Measurements from ENCODE around the gene SPATS2.

SPATS2 gene

GRCh38 chr12:49560695-49561094 is 193.4 kb downstream of the SPATS2 start:
- no peak for DNase-seq

- DNase-seq: no peak
Observed at GRCh38 chr12:49562233-49562632, 195.0 kb downstream of the SPATS2 start.

GRCh38 chr12:49562831-49563230 is 195.6 kb downstream of the SPATS2 start:
- no peak for DNase-seq

GRCh38 chr12:49563951-49564685 is 196.9 kb downstream of the SPATS2 start:
- no peak for DNase-seq

- DNase-seq: no peak
Observed at GRCh38 chr12:49564686-49565405, 197.6 kb downstream of the SPATS2 start.

DNA sequence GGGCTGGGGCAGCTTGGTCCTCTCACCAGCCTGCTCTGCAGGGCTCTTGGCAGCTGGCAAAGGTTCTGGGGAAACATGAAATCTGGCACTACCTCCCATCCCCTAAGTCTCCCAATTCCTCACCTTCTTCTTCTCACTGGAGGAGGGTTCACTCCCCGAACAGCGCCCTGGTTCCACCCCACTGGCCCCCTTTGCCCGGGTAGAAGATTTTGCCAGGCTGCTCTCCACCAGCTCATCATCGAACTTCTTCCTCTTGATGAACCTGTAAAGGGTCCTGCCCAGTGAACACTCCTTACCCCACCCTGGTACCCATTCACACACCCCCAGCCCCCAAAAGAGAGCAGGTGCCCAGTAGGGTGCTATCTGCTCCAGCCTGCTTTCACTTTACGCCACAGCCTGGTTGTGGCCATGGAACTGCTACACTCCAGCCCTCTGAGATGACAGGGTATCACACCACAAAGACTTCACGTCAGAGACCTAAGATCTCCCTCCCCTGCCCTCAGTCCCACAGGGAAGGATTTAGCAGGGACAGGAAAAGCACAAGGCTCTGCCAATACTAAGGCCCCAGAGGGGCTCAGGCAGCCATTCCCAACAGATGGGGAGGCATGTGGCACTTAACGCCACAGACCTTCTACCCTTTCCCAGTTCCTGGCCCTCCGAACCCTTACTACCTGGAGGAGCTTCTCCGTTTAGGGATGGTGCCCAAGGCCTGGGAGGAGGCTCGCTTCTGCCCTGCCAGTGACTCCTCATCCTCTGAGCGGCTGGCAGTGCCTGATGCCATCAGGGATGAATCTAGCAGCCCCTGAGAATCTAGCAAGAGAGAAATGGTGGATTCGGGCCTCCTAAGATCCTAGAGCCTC is 198.4 kb downstream of the SPATS2 start:
- DNase-seq: no peak

GRCh38 chr12:49566361-49566760 is 199.1 kb downstream of the SPATS2 start:
- DNase-seq: no peak

- no peak for DNase-seq
Observed at GRCh38 chr12:49567302-49567610, 200.0 kb downstream of the SPATS2 start.

DNA sequence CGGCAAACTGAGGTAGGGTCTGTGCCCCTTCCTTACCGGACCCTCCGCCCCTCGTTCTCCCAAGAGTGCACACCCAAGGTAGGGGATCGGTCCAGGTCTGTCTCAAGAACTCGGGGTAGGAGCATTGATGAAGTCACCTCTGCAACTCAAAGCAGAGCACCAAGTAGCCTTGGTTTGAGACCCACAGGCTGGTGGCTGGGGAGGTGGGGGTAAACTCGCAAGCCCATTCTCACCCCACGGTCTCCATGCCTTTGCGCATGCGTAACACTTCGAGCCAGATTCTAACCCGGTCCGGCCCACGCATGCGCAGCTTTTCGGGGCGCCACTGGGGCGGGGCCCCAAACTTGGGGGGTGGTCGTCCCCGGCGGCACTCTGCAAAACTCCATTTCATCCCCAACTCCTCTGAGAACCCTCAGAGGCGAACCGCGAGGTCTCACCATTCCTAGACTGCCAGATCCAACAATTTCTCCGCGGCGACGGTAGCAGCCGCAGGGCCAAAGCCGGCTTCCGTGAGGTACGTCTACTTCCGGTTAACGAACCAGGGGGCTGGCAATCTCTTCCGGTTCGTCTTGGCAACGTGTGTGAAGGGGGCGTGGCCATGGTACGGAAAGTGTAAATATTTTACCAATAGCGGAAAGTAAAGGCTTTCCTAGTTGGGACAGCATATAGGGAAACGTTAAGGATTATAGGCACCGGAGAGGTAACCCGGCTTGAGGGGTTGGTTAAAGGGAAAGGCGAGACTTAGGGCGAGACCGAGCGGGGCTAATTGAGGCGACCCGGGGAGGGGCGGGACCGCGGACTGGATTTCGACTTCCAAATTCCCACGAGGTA is 200.6 kb downstream of the SPATS2 start, which contains the start of gene MCRS1:
MCRS1 (minus strand) TSS at position 532 of the 831 bp plus-strand sequence. CDS start 1,411 bp downstream, outside the sequence.
- peak; percentile 84 to 90 for DNase-seq

DNA sequence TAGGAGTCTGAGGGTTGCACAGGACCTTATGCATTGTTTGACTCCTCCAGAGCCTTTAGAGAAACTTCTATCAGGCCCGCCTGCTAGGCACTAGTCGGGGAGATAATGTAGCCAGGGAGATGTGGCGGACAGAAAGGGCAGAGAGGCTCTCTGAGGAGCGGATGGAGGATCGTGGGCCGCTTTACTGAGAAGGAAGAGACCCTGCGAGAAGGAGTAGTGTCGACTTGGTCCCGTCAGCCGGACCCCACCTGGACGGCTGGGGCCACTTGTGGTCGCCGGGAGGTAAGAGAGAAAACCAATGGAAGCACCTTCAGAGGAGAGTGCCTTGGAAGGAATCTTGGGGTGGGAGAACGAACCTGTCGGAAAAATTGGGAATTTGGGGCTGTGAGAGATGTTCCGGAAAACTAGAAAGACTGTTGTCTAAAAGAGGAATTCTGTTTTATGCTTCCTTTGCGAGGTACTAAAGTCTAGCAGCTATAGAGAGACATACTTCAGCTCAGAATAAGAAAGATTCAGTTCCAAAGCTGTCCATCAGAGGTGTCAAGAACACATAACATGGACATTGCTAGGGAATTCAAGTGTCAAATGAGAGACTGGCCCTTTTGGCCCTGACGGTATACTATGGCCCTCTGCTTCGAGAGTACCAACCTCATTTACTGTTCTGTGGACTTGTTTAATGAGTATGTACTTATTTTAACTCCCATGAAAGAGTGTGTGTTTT is 201.3 kb downstream of the SPATS2 start:
- DNase-seq: no peak

Data from NCI-H187 (cell line).